ENCODE data around the gene SEC62. TPM values are rescaled to one million over a fixed set of nuclear protein-coding genes. Genes with fewer than 3 reads are reported as not detected.
A peak's percentile ranks its signal among the peaks of the same experiment; 100 is the strongest.

Gene SEC62, protein sequence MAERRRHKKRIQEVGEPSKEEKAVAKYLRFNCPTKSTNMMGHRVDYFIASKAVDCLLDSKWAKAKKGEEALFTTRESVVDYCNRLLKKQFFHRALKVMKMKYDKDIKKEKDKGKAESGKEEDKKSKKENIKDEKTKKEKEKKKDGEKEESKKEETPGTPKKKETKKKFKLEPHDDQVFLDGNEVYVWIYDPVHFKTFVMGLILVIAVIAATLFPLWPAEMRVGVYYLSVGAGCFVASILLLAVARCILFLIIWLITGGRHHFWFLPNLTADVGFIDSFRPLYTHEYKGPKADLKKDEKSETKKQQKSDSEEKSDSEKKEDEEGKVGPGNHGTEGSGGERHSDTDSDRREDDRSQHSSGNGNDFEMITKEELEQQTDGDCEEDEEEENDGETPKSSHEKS
- 21.3 and 25.8 TPM in 2 replicates for total RNA-seq (2014; rRNA removed; shearing (Covaris generic))

DNA sequence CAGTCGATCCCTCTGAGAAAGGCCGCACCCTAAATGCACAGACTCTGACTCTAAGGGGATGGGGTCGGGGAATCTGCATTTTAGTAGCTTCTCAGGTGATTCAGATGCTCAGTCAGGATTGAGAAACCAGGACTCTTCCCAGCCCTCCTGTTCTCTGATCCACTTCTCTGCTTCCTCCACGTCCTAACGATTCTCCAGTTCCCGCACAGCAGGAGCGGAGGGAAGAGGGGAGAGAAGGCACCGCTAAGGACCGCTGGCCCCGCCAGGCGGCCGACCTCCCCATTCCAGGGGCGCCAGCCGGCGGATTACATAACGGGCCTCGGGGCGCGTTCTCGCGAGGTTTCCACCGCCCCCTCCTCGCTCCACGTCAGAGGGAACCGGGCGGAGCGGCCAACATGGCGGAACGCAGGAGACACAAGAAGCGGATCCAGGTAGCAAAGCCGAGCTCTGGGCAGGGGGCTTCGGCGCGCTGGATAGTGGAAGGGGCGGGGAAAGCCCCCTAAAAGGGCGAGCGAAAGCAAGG, at the start of gene SEC62:
TSS of gene SEC62 (plus strand) at position 380 of the 523 bp plus-strand sequence. CDS start at position 396, 16 bp downstream.
- peak; percentile 90 for DNase-seq (ENCODE audit: low read depth)

DNA sequence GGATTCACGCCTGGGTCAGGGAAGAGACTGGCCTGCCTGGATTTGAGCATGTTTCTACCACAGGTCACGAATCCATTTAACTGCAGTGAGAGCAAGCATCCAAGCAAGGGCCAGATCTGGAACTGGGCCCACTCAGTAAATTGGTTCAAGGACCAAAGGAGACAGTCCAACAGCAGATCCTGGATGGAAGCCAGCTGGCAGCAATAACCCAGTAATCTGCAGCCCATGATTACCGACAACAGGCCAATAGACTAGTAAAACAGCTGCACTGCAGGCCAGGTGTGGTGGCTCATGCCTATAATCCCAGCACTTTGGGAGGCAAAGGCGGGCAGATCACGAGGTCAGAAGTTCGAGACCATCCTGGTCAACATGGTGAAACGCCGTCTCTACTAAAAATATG, 43.4 kb upstream of the SEC62 start:
- DNase-seq (ENCODE audit: low read depth), result peak; percentile 53

DNA sequence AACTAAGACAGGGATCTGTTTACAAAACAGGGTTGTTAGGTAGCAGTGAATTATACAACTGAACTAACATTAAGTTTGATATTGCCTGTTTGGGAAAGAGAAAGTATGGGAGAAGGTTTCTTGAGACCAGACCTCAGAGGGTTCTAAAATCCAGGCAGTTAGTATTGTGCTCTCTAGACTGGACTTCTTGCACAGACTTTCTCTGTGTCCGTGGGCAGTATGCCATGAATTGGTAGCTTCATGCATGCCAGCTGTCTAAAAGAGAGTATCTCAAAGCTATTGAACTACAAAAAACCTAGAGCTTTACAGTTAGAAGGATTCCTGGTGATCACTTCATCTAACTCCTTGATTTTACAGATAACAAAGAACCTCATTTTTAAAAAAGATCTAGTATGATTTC, 42.8 kb upstream of the SEC62 start:
- DNase-seq (ENCODE audit: low read depth), result no peak

DNA sequence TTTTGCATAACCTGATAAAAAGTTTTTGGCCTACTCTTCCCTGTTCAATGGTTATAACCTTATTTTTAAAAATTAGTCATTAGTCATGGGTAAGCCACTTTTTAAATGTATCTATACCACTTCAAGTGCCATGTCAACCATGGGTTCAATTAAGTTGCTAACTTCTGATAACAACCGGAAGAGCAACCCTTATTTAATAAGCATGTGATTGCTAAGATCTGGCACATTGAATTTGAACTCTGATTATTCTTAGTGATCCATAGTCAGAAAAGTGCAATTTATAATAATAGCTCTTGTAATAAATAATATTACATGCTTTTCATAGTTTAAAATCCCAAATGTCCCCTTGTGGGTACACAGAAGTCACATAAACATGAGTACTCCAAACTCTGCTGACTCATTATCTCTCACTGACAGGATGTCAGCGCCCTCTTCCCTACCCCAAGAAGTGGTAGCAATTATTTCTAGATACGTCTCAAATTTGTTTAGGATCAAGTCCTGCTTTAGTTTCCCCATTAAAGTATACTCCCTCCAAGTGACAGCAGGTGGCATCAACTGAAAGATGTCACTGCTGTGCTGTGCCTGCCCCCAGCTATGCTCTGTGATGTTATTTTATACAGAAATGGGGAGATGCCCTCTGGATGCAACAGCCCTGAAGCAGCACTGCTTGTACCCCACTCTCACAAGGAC, 36.6 kb upstream of the SEC62 start:
- no peak for DNase-seq (ENCODE audit: low read depth)

DNA sequence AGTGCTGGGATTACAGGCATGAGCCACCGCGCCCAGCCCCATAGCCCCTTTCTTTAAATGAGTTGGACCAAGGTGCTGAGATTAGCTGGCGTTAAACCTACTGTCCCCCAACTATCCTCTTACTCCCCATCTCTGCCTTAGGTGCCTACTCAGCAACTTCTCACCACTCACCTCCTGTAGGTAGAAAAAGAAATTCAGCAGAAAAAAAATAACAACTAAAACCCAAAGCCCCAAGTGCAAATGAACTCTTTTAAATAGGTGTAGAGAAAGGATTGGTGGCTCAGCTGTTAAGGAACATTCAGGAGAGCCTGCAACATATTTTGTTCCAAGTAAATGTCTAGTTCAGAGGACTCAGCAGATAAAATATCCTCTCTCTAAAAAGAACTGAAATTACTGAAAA, 35.8 kb upstream of the SEC62 start:
- no peak for DNase-seq (ENCODE audit: low read depth)

DNA sequence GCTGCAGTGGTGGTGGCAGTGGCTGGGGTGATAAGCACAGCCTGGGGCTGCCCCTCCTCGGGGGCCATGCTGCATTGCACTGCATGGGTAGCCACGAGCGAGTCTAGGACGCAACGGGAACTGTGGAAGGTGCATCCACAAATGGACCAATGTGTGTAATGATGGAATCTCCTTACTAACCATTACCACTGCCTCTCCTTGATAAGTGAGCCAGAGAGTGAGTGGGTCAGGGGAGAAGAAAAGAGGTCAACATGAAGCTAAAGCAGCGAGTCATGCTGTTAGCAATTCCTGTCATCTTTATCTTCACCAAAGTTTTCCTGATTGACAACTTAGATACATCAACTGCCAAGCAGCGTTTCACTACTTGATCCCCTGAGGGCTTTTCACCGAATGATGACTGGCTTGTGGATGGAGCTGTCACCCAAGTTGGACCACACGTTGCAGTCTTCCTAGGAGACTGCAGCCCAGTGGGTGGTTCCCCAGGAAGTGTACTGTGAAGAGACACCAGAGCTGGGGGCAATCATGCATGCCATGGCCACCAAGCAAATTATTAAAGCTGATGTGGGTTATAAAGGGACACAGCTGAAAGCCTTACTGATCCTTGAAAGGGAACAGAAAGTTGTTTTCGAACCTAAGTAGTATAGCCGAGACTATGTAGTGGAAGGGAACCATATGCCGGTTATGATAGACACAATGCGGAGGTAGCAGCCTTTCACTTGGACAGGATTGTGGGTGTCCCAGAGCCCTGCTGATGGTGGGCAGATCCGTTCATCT, 34.7 kb upstream of the SEC62 start:
- DNase-seq (ENCODE audit: low read depth), result no peak

DNA sequence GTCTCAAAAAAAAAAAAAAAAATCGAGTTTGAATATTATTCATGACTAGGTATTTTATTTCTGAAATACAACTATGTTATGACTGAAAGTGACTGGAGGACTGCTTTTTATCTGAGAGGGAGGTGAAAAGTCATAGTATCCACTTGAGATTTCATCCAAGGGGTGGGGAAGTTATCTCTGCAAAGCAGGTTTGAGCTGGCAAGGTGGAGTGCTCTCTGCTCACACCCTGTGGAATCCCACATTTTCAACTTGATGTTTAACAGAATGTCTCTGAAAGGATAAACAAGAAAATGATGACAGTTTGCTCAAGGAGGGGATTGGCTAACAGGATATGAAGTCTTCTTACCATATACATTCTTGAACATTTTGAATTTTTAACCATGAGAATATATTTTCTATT, 27.3 kb upstream of the SEC62 start:
- no peak for DNase-seq (ENCODE audit: low read depth)

DNA sequence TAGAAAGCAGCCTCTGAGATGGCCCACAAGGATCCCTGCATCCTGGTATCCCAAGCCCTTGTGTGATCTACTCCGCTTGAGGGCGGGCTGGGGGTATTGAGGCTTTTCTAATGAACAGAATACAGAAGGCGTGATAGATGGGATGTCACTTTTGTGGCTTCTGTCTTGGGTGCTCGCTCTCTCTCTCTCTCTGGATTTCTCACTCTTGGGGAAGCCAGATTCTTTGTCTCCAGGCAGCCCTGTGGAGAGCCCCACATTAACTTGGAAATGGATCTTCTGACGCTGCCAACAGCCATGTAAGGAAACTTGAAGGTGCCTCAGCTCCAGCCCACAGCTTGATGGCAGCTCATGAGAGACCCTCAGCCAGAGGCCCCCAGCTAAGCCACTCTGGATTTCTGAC, 26.9 kb upstream of the SEC62 start:
- DNase-seq (ENCODE audit: low read depth), result no peak

DNA sequence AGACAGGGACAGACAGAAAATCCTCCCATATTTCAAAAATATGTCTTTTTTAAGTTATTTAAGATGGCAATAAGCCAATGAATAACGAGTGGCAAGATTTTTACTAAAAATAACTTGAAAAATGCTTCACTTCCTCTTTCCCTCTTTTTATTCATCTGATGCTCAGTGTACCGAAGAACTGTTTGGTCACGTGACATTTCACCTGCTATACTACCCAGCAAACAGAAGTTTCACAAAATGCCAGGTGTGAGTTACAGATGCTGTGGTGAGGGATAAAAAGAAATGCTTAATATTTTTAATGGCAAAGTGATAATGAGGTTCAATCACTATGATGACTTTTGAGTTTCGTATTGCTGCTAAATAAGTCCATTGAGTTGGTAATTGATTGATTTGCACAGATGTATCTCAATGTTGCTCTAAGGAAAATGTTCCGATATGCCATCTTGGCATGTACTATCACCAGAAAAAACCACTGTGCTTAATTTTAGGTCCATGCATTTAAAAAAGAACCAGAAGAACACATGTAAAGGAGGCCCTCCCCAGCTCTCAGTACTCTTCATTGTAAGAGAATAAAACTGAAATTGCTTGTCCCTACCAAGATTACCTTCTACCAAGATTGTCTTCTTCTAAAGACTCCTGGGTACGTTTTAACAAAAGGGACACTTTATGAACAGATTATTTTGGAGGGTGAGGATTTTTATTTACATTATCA, 26.0 kb upstream of the SEC62 start:
- DNase-seq (ENCODE audit: low read depth), result no peak

DNA sequence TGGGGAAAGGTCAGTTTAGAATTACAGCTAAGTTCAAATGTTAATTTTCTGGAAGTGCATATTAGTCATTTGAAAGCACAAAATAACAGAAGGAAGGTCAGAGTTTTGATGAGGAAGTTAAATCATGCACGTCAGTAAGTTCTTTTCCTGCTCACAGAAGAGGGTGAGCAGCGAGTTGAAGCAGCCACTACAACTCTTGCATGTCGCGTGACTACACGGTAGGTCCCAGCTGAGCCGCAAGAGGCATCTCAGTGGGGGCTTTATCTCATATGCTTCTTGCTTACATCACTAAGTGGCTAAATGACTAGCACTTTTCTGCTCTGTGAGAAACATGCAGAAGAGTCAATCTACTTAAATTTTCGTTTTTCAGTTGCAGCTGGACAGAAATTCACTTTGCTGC, 21.3 kb upstream of the SEC62 start:
- DNase-seq (ENCODE audit: low read depth), result peak; percentile 9

DNA sequence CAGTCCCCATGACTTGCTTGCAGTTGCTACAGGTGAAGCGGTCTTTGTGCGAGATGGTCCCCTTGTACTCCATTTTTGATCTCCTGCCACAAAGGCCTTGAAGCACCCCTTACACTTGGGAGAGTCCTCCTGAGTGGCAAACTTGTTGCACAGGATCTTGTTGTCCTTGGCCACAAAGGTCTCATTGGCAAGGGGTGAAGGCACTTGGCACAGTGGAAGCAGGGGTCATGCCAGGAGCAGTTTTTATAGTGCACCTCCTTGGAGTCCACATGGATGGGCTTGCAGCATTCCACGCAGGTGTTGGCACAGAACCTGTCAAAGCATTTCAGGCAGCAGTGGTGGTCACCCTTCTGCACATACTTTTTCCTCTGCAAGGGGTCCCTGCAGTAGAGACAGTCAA, 20.3 kb upstream of the SEC62 start:
- no peak for DNase-seq (ENCODE audit: low read depth)

DNA sequence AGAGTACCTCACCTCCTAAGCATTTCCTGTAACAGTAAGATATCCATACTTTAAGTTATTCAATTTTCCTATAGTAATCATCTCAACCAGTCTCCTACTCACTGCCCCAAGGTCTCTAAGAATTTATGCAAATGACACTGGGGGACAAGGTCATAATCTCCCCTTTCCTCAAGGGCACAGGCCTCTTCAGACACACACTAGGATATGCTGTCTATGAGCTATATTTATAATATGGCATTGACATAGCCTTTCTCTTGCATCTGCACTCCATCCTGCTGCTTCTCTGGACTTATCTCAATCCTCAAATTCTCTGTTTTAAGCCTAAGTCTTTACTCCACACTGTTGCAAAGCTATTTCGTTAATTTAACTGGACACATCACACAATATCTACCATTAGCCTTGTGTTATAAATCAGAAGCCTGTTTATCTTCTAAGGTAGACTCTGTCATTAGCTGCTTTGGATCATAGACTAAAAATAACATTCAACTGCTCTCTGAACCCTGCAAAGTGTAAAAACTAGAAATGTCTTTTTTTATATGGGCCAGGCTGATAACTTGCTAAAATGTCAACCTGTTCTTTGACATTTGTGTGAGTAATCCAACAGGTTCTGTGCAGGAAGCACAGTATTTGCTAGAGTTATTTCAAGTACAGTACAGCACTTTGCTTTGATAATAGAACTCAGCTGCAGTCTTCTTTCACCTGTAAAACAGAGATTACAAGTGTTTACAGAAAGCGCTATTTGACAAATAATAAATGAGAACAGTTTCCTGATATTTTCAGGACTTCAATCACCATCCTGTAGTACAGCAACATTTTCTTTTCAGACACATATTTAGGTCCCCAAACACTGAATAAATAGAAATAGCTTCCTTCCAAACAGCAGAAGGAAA, 17.8 kb upstream of the SEC62 start:
- DNase-seq (ENCODE audit: low read depth), result no peak

DNA sequence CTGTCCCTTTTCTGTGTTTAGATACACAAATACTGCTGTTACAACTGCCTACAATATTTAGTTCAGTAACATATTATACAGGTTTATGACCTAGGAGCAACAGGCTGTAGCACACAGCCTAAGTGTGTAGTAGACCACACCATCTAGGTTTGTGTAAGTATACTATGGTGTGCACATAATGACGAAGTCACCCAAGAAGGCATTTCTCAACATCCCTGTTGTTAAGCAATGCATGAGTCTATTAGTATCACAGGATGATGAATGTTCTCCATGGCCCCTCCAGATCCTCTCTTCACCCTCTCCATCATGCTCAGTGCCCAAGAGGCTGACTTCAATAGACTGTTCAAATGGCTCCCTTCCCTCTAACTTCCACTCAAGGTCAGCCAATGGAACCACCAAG, 14.6 kb upstream of the SEC62 start:
- DNase-seq (ENCODE audit: low read depth), result no peak

DNA sequence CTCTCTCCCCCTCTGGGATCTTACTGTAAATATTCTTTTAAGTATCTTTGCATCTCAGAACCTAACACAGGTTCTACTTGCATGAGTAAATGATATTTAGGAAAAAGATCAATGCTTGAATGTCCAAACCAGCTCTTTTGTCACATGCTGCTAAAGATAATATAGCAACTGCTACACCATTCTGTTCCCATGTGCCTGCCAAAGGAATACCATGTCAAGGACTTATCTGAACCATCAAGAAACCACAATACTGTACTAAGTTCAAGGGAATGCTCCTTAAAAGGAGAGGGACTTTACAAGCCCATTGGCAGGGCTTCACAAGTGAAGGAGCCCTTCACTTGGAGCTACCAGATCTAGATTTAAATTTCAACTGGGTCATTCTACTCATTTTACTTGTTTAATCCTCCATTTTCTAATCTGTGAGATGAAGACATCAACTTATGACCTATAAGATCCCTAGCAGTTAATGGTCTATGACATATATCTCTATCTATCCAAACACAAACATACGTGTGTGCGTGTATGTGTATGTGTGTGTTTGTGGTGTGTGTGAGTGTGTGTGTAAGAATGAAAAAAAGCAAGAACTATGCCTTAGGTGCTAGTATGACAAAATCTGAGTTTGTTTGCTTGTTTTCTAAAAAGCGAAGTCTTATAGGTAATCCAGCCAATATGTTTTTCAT, 13.0 kb upstream of the SEC62 start:
- peak; percentile 42 for DNase-seq (ENCODE audit: low read depth)

DNA sequence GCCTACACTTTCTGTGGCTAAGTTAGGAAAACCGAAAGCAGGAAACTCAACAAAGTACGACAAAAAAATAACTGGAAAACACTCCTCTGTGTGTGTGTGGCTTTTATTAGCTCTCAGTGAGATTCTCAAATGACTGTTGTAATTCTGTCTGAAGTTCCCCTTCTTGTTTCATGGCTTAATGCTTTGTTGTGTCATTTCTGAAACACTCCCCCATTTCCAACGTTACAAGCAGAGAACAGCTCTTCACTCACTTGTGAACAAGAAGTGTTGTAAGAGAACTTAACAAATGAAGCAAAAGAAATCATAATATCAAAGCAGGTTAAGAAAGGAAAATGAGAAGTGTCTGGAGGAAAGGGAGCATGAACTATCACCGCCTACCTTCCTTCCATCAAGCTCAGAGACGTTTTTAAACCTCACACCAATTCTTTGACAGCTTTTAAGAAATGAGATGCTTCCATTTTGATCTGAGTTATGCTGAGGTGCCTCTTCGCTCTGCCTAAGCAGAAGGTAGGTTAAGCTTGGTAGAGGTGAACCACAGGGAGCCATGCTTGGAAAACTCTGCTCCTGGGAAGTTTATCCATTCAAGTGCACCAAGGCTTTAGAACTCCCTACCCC, 12.4 kb upstream of the SEC62 start:
- DNase-seq (ENCODE audit: low read depth), result no peak

DNA sequence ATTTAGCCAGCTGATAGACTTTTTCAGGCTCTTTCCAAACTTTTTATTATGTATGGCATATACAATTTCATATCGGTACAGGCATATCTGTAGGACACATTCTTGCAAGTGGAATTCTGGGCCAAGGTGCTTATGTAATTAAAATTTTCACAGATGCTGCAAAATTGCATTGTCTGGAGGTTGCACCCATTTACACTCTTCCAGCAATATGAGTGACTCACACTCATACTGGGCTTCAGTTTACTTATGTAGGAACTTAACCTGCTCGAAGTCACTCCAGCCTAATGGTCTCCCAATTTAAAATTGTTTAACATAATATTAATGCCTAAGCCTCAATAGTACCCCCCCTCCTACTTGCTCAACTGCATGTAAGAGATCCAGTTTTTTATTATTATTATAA, 11.2 kb upstream of the SEC62 start:
- no peak for DNase-seq (ENCODE audit: low read depth)

DNA sequence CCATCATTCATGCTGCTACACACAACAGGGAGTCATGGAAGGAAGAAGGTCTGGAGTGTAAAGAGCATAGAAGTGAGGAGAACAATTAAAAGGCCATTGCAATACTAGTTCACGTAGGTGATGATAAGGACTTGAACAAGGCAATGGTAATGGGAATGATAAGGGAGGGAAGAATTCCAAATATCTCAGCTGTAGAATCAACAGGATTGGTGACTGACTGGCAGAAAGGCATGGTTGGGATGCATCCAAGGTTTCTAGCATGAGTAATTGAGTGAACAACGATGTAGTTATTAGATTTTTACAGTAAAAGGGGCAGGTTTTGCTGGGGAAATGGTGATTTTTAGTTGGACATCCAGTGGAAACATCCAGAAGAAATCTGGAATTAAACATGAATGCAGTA, 2.4 kb upstream of the SEC62 start:
- peak; percentile 21 for DNase-seq (ENCODE audit: low read depth)

DNA sequence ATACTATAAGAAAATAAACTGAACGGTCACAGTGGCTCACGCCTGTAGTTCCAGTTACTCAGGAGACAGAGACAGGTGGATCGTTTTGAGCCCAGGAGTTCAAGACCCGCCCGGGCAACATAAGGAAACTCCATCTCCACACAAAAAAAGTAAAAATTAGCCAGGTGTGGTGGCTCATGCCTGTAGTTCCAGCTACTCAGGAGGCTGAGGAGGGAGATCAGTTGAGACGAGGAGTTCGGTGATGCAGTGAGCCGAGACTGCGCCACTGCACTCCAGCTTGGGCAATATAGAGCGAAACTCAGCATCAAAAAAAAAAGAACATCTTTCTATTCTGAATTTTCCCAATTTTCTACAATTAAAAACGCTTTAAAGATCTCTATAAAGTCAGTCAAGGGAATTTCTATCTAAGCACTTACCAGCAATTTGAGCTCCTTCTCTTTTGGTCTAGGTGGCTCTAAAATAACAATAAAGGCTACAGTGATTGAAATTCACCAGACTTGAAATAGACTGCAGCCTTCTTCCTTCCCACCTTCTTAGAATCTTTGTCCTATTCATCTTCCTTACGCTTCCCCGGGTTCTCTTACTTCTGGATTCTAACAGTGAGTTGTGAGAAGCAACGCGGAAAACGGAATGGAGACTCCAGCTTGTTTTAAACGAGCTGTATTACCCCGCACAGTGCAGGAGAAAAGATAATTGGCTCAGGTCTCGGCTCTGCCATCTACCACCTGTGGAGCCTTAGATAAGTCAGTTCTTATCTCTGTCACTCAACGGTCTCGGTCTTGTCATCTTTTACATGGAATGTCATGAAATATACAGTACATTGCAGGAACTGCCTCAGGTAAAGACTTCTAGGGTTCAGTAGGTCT, 812 bp upstream of the SEC62 start:
- peak; percentile 19 for DNase-seq (ENCODE audit: low read depth)

Data from RPMI7951 (cell line).